HG02885 (cell line): ENCODE results near the gene CNTN5.

Experiments
- ATAC-seq: cut with Tn5 transposase; IDR thresholded peaks from one replicate; pipeline ENCODE4 v1.9.1; 2021; ENCODE audit warnings: mild to moderate bottlenecking; ENCODE audit not compliant: unreplicated experiment, poor library complexity

Gene CNTN5

DNA sequence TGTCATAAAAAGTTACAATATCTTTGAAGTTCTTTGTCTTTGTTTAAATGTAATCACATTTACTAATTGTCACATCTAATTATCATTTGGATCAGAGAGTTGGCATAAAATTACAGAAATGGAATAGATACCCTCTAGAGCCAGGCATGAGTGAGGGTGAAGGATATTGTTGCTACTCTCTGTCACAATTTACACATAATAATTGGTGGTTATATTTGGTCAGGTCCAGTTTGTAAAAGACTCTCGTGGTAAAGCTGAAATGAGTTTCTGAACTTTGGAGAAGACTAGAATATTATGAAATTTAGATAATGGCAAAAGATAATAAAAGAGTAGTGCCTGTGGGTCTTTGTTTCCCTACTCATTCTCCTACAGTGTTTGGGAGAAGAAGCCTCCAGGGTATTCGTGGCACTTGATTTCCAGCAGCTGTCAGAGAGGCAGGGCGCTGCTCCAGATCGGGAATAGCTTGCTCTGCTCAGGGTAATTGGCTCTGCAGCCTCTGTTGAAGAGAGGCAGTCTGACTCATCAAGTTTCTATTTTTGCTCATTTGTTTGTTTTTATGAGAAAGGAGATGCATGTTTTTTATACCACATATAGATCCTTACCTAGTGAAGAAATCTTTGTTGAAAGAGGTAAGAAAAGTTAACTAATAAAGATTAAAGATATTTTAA lies 349.9 kb downstream of the CNTN5 start:
- ATAC-seq = no peak

DNA sequence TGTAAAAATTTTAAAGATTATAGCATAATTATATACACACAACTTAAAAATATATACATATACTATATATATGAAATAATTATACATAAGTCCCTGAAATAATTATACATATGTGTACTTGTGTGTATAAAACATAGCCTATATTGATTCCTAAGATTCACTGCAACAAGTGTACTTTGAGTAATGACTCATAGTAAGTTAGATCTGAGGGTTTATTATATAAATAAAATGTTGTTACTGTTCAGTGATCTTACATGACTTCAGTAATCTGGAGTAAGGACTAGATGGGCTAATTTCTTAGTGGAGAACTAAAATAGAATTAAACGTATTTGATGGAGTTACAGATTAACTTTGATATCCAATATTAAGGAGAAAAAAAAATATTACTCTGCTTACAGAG lies 350.5 kb downstream of the CNTN5 start:
- ATAC-seq = no peak

GRCh38 chr11:99376463-99376862 lies 355.7 kb downstream of the CNTN5 start:
- no peak for ATAC-seq

DNA sequence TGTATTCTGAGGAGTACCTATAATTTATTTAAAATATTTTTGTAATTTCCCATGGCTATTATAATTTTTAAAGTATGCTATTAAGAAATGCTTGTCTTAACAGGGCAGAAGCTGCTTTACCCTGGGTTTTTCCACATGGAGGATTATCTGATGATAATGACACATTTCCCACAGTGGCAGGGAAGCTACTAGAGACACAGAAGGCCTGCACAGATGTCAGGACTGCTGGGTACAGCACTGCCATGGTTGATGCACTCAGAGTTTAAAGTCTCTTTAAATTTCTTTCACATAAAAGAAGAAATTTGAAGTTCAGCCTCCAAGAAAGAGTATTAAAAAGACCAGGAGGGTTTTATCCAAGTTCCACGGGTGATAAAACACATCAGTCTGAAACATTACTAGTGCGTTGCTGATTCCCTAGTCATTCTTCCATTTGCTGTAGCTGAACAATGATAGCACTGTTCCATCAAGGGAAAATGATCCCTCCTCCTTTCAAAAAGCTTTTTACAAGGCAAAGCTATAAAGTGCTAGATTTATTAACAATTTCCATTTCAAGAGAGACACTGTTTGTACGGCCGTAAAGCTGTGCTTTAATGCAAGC lies 363.0 kb downstream of the CNTN5 start:
- no peak for ATAC-seq

DNA sequence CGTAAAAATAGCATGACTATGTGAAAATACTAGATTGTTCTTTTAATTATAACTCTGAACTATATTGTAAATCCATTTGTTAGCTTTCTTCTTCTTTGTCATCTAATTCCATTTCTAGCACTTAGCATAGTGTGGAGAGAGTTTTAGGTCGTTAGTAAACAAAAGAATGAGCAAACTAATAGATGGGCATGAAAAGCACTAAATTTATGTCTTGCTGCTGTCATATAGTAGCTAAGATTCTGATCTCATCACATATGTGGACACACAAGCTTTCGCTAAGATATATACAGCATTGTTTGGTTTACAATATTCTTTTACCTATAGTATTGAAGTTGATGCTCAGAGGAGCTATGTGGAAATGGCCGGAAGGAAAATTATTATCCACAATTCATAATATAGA lies 370.5 kb downstream of the CNTN5 start:
- ATAC-seq = no peak

DNA sequence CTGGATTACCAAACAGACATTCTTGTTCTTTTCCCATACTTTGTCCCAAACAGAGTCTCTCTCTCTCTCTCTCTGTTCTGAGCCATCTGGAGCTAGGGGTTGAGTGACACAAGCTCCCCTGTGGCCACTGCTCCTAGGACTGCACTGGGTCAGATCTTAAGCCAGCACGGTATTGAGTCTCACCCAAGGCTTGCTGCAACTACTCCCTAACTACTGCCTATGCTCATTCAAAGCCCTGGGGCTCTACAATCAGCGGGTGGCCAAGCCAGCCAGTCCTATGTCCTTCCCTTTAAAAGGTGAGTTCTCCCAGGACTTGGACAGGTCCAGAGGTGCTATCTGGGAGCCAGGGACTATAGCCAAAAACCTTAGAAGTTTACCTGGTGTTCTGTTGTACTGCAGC lies 385.6 kb downstream of the CNTN5 start:
- no peak for ATAC-seq

- no peak for ATAC-seq
Observed at GRCh38 chr11:99410636-99411035, 389.9 kb downstream of the CNTN5 start.

DNA sequence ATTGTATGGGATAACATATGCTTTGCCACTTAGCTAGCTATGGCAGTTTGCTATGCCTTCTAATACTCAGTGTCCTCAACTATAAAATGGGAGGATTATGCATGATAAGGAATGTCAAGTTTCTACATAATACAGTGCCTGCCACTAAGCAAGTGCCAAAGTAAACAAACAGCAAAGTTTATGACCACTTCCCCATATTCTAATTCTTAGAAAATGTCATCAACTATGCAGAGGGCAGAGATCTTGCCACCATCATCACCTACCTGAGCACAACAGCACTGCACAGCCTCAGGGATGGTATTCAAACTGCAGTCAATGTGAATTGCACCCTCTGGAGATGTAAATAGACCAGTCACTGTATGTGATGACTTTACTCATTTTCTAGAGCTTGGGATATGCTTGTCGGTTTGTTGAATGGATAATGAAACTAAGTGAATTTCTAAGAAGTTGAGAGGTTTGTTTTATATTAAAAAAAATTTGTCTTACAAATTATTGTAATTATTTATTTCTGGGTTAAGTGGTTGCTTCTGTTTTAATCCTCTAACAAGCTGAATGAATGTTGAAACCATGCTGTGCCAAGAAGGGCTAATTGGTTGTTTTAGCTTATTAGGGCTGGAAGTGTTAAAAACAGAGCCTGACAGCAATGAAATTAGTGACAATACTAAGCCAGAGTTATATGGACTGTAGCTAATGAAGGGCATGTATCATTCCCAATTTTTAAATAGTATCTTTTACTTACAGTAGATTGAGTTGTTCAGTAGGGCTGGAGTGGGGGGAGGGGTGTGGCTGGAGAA lies 398.4 kb downstream of the CNTN5 start:
- no peak for ATAC-seq

GRCh38 chr11:99419991-99420390 lies 399.2 kb downstream of the CNTN5 start:
- no peak for ATAC-seq

- ATAC-seq = no peak
Observed at GRCh38 chr11:99422581-99423427, 402.1 kb downstream of the CNTN5 start.

DNA sequence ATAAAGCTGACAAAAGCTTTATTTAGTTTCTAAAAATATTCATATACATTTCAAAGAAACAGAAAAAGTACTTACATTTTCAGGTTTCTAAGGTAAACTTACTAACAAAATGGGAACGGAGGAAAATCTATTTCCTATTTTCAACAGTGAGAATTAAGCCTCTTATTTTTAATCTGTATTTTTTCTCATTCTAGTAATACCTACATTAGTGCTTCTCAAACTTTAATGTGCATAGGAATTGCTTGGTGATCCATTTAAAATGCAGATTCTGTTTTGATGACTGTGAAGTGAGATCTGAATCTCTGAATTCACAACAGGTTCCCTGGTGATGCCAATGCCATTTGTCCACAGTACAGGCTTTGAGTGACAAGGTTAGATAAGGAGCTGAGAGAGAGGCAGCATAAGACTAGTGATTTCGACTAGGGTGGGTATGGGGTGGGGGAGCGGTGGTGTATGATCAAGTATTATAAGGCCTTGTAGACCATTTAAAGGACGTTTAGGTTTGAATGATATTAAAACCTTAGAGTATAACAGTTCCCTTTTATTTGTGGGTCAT lies 402.8 kb downstream of the CNTN5 start:
- ATAC-seq = no peak

DNA sequence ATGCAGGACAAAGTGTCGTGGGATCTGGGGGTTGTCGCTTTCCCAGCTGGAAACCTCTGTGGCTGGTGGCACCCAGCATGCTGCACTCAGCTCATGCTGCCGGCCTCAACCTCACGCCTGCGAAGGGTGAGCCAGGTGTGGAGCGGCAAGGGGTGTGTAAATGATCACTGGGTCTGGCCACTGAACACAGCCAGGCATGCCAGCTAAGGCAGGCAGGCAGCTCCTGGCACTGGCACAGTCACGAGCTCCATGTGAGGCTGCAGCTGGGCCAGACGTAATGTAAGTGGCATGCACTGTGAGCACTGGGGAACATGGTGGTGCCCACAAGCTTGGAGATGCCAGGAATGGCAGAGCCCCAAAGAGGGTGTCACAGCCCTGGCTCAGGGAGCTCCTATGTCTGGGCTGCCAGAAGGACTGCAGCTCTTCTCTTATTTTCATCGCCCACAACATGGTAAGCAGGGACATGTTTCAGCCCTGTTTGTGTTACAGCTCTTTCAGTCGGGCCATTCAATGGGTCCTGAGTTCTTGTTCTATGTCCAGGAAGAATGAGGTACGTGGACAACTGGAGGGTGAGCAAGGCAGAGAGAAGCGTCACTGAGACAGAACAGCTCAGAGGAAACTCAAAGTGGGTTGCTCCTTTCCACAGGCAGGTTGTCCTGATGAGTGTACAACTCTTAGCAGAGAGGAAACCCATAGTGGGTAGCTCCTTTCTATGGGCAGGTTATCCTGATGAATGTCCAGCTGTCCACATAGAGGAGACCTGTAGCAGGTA lies 403.8 kb downstream of the CNTN5 start:
- no peak for ATAC-seq

- no peak for ATAC-seq
Observed at GRCh38 chr11:99425596-99425995, 404.8 kb downstream of the CNTN5 start.

DNA sequence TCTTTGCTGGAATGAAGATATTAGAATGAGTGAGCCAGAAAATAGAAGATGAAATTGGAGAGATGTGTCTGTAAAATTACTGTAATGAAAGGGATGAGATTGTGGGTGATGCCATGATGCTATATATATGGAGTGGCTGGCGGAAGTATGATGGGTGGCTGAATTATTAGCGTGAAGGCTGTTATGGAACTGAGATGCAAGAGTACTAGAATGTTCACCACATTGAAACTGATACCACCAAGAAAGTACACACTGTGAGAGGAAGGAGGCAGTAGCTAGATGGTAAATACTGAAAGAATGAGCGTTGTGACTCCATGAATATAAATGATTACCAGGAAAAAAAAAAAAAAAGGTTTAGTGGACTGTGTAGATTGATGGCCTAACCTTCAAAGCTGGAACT lies 411.9 kb downstream of the CNTN5 start:
- ATAC-seq = no peak

GRCh38 chr11:99443276-99443675 lies 422.5 kb downstream of the CNTN5 start:
- no peak for ATAC-seq

GRCh38 chr11:99446400-99446799 lies 425.7 kb downstream of the CNTN5 start:
- ATAC-seq = no peak

- ATAC-seq = no peak
Observed at GRCh38 chr11:99449345-99449744, 428.6 kb downstream of the CNTN5 start.

GRCh38 chr11:99452075-99452474 lies 431.3 kb downstream of the CNTN5 start:
- no peak for ATAC-seq

DNA sequence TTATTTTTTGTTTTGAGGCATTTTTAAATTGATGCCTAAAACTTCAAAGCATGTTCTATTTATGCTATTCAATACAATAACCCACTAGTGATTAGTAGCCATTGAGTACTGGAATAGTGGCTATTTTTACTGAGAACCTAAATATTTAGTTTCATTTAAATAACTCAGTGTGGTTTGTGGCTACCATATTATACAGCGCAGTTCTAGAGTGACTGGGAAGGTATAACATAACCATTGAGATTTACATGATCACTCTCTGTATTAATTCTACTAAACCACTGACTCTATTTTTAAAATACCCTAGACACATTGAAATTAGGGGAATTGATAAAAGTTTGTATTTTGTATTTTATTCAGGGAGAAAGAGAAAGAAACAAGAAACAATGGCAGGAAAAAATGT lies 441.2 kb downstream of the CNTN5 start:
- no peak for ATAC-seq

DNA sequence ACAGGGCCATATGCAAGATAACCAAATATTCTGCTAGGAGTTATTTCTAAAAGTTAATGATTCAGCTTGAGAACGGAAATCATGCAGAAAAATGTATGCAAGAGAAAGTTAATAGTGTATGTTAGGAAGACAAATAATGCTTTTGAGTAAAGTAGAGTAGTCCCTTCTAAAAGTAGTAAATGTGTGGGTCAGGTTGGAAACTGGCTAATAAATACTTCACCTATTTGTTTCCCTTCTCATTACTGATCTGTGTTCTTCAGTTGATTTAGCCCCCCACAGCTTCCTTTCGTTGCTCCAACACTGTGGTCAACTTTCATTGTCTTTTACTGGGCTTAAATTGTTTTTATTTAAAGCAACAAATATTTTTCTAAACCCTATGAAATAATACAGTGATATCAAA lies 444.2 kb downstream of the CNTN5 start:
- no peak for ATAC-seq
